HepG2 (cell line): ENCODE measurements around the gene MBNL3. TPM values are rescaled to one million over a fixed set of nuclear protein-coding genes. Genes with fewer than 3 reads are reported as not detected.

Source experiments
- ARNT ChIP-seq: fragments of 450-650 bp; IDR thresholded peaks from 2 replicates; pipeline ENCODE4 v1.6.1; 2017
- DMAP1 ChIP-seq: IDR thresholded peaks from 2 replicates; pipeline ENCODE4 v1.6.1; 2016
- HHEX ChIP-seq: IDR thresholded peaks from 2 replicates; pipeline ENCODE4 v1.6.1; 2016; ENCODE audit warnings: control low read depth
- HOXA9 ChIP-seq: sonication (generic); formaldehyde crosslinking; IDR thresholded peaks from 2 replicates; pipeline ENCODE4 v1.8.1; 2022; ENCODE audit warnings: missing genetic modification reagents, mild to moderate bottlenecking, moderate library complexity, borderline replicate concordance
- ISX ChIP-seq: sonication (generic); formaldehyde crosslinking; conservative IDR thresholded peaks from 2 replicates; pipeline ENCODE4 v1.5.0; 2020; ENCODE audit warnings: missing genetic modification reagents
- MAF1 ChIP-seq: sonication (generic); formaldehyde crosslinking; IDR thresholded peaks from 2 replicates; pipeline ENCODE4 v1.5.0; 2020; ENCODE audit warnings: missing genetic modification reagents, borderline replicate concordance
- NCOR1 ChIP-seq: fragments of 200-600 bp; sonication (generic); IDR thresholded peaks from 2 replicates; pipeline ENCODE4 v1.7.0; 2017; ENCODE audit warnings: antibody characterized with exemption, low read length, borderline replicate concordance
- NR1H2 ChIP-seq: sonication (generic); formaldehyde crosslinking; IDR thresholded peaks from 2 replicates; pipeline ENCODE4 v1.8.1; 2022; ENCODE audit warnings: low read depth, missing genetic modification reagents, borderline replicate concordance
- POGZ ChIP-seq: sonication (generic); formaldehyde crosslinking; IDR thresholded peaks from 2 replicates; pipeline ENCODE4 v1.4.0; 2020; ENCODE audit warnings: mild to moderate bottlenecking, missing genetic modification reagents
- RBM39 ChIP-seq: fragments of 200-400 bp; formaldehyde crosslinking; IDR thresholded peaks from one replicate; pipeline ENCODE4 v1.6.1; 2018; ENCODE audit warnings: antibody characterized with exemption, mild to moderate bottlenecking, low read depth, low read length; ENCODE audit not compliant: poor library complexity, severe bottlenecking
- RORA ChIP-seq: sonication (generic); formaldehyde crosslinking; IDR thresholded peaks from 2 replicates; pipeline ENCODE4 v1.5.0; 2020; ENCODE audit warnings: mild to moderate bottlenecking, missing genetic modification reagents, moderate library complexity
- THAP11 ChIP-seq: IDR thresholded peaks from 2 replicates; pipeline ENCODE4 v1.6.1; 2016; ENCODE audit warnings: missing biosample characterization, missing genetic modification reagents
- ZBTB1 ChIP-seq: sonication (generic); formaldehyde crosslinking; IDR thresholded peaks from 2 replicates; pipeline ENCODE4 v1.4.0; 2020; ENCODE audit warnings: missing genetic modification reagents, borderline replicate concordance
- ZNF496 ChIP-seq: sonication (generic); formaldehyde crosslinking; IDR thresholded peaks from 2 replicates; pipeline ENCODE4 v1.8.1; 2023; ENCODE audit warnings: mild to moderate bottlenecking, moderate library complexity, missing genetic modification reagents; ENCODE audit not compliant: insufficient replicate concordance
- ZNF550 ChIP-seq: sonication (generic); formaldehyde crosslinking; IDR thresholded peaks from 2 replicates; pipeline ENCODE4 v1.4.0; 2020; ENCODE audit warnings: mild to moderate bottlenecking, missing genetic modification reagents, borderline replicate concordance
- ZNF782 ChIP-seq: sonication (generic); formaldehyde crosslinking; IDR thresholded peaks from 2 replicates; pipeline ENCODE4 v1.4.0; 2020; ENCODE audit warnings: missing genetic modification reagents, mild to moderate bottlenecking, borderline replicate concordance
- ZSCAN29 ChIP-seq: sonication (generic); formaldehyde crosslinking; conservative IDR thresholded peaks from 2 replicates; pipeline ENCODE4 v1.4.0; 2020; ENCODE audit warnings: mild to moderate bottlenecking, missing genetic modification reagents
- ZSCAN30 ChIP-seq: sonication (generic); formaldehyde crosslinking; IDR thresholded peaks from 2 replicates; pipeline ENCODE4 v1.5.0; 2020; ENCODE audit warnings: mild to moderate bottlenecking, missing genetic modification reagents
- polyA plus RNA-seq, 8 experiments: library from polyadenylated mRNA; depleted of rRNA in 3 of 8; stranded (reverse) in 7 of 8; unstranded in 1 of 8; fragments of >200 nt; fragmentation: Illumina TruSeq in 4 of 8; extraction: Trizol in 4 of 8; gene quantifications; 2 replicates each; pipeline versions ENCODE4 v1.2.1 to v1.2.3, GENCODE V29; 2011 to 2016; ENCODE audit warnings: low read depth in 4 of 8, missing spikeins in 1 of 8, mixed read lengths in 1 of 8; ENCODE audit not compliant: insufficient read depth in 1 of 8
- total RNA-seq, 5 experiments: library from RNA; depleted of rRNA; stranded (reverse); fragments of >200 nt; fragmentation: Illumina TruSeq; extraction: Trizol; gene quantifications; 2 replicates each; pipeline ENCODE4 v1.2.3, GENCODE V29; 2016; ENCODE audit warnings: low read depth in 1 of 5
- TF ChIP-seq, protein P1 (sequence below): sonication (generic); formaldehyde crosslinking; IDR thresholded peaks from 2 replicates; pipeline ENCODE4 v1.4.0; 2020; ENCODE audit warnings: mild to moderate bottlenecking, low read depth, missing genetic modification reagents
- TF ChIP-seq, protein P2 (sequence below): sonication (generic); formaldehyde crosslinking; IDR thresholded peaks from 2 replicates; pipeline ENCODE4 v1.5.0; 2020; ENCODE audit warnings: mild to moderate bottlenecking, low read depth, missing genetic modification reagents, borderline replicate concordance
- TF ChIP-seq, protein P3 (sequence below): sonication (generic); formaldehyde crosslinking; IDR thresholded peaks from 2 replicates; pipeline ENCODE4 v1.5.0; 2020; ENCODE audit warnings: missing genetic modification reagents
- TF ChIP-seq, protein P4 (sequence below): sonication (generic); formaldehyde crosslinking; IDR thresholded peaks from 2 replicates; pipeline ENCODE4 v1.5.1; 2020; ENCODE audit warnings: missing genetic modification reagents, mild to moderate bottlenecking, borderline replicate concordance
- TF ChIP-seq, protein P5 (sequence below): sonication (generic); formaldehyde crosslinking; IDR thresholded peaks from 2 replicates; pipeline ENCODE4 v1.8.0; 2022; ENCODE audit warnings: mild to moderate bottlenecking, missing genetic modification reagents, moderate library complexity
- TF ChIP-seq, protein P6 (sequence below): sonication (generic); formaldehyde crosslinking; IDR thresholded peaks from 2 replicates; pipeline ENCODE4 v1.8.1; 2023; ENCODE audit warnings: missing genetic modification reagents, inconsistent platforms, borderline replicate concordance

The MBNL3 gene
- total and polyA plus RNA-seq, 2 of the 13 experiments (the other 11 are each of a cell fraction or from before 2014, with no cell fraction given), result 155 to 257 TPM

DNA sequence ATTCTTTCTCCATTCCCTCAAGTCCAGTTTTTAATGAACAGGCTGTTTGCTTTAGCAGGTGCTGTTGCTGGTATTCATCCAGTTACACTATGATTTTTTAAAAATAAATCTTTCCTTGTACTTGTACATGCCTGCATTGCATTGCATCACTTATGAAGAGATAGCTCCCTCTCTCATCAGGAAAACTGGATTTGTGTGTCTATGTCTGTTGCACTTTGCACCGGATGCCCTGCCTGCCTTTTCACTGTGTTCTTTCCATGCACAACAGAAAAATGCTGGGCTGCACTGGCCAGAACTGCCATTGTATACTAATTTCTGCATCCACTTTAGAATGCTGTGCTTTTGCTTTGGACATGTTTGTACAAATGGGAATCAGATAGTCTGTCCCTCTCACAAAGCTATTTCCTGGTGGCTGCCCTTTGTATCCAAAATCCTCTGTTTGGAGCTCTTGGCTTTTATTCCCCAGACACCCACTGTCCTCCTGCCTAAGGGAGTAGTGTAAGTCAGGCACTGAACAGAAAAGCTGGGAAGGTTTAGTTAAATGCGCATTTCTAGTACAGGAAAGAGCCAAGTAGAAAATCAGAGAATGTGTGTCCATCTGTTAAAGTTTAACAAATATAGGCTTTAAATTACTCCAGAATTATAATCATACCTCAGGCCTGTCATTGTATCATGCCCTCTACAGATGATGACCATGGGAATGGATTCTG is 119.1 kb downstream of the MBNL3 start (continued):
- no peak for TF ChIP-seq HOXA9 (CRISPR knock-in tag)
- TF ChIP-seq, protein P1, sequence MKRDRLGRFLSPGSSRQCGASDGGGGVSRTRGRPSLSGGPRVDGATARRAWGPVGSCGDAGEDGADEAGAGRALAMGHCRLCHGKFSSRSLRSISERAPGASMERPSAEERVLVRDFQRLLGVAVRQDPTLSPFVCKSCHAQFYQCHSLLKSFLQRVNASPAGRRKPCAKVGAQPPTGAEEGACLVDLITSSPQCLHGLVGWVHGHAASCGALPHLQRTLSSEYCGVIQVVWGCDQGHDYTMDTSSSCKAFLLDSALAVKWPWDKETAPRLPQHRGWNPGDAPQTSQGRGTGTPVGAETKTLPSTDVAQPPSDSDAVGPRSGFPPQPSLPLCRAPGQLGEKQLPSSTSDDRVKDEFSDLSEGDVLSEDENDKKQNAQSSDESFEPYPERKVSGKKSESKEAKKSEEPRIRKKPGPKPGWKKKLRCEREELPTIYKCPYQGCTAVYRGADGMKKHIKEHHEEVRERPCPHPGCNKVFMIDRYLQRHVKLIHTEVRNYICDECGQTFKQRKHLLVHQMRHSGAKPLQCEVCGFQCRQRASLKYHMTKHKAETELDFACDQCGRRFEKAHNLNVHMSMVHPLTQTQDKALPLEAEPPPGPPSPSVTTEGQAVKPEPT (CRISPR knock-in tag), result no peak
- no peak for TF ChIP-seq ISX (CRISPR knock-in tag)
- TF ChIP-seq RBM39, result no peak
- no peak for TF ChIP-seq ZSCAN29 (CRISPR knock-in tag)
- no peak for TF ChIP-seq DMAP1 (CRISPR knock-in tag)
- TF ChIP-seq, protein P2, sequence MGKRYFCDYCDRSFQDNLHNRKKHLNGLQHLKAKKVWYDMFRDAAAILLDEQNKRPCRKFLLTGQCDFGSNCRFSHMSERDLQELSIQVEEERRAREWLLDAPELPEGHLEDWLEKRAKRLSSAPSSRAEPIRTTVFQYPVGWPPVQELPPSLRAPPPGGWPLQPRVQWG, result no peak
- TF ChIP-seq RORA (CRISPR knock-in tag), result no peak
- TF ChIP-seq, protein P3, sequence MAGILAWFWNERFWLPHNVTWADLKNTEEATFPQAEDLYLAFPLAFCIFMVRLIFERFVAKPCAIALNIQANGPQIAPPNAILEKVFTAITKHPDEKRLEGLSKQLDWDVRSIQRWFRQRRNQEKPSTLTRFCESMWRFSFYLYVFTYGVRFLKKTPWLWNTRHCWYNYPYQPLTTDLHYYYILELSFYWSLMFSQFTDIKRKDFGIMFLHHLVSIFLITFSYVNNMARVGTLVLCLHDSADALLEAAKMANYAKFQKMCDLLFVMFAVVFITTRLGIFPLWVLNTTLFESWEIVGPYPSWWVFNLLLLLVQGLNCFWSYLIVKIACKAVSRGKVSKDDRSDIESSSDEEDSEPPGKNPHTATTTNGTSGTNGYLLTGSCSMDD, result no peak
- TF ChIP-seq NR1H2 (CRISPR knock-in tag), result no peak
- peak; percentile 70 for TF ChIP-seq POGZ
- no peak for TF ChIP-seq ARNT
- no peak for TF ChIP-seq ZSCAN30
- TF ChIP-seq NCOR1, result peak; percentile 49; the same call in 1 of the 2 replicates
- no peak for TF ChIP-seq ZNF496
- no peak for TF ChIP-seq MAF1 (CRISPR knock-in tag)
- TF ChIP-seq, protein P4, sequence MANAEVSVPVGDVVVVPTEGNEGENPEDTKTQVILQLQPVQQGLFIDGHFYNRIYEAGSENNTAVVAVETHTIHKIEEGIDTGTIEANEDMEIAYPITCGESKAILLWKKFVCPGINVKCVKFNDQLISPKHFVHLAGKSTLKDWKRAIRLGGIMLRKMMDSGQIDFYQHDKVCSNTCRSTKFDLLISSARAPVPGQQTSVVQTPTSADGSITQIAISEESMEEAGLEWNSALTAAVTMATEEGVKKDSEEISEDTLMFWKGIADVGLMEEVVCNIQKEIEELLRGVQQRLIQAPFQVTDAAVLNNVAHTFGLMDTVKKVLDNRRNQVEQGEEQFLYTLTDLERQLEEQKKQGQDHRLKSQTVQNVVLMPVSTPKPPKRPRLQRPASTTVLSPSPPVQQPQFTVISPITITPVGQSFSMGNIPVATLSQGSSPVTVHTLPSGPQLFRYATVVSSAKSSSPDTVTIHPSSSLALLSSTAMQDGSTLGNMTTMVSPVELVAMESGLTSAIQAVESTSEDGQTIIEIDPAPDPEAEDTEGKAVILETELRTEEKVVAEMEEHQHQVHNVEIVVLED (CRISPR knock-in tag), result no peak
- TF ChIP-seq, protein P5, sequence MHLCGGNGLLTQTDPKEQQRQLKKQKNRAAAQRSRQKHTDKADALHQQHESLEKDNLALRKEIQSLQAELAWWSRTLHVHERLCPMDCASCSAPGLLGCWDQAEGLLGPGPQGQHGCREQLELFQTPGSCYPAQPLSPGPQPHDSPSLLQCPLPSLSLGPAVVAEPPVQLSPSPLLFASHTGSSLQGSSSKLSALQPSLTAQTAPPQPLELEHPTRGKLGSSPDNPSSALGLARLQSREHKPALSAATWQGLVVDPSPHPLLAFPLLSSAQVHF (CRISPR knock-in tag), result no peak
- no peak for TF ChIP-seq ZBTB1 (CRISPR knock-in tag)
- peak; percentile 57; the same call in 1 of the 2 replicates for TF ChIP-seq THAP11
- TF ChIP-seq, protein P6, sequence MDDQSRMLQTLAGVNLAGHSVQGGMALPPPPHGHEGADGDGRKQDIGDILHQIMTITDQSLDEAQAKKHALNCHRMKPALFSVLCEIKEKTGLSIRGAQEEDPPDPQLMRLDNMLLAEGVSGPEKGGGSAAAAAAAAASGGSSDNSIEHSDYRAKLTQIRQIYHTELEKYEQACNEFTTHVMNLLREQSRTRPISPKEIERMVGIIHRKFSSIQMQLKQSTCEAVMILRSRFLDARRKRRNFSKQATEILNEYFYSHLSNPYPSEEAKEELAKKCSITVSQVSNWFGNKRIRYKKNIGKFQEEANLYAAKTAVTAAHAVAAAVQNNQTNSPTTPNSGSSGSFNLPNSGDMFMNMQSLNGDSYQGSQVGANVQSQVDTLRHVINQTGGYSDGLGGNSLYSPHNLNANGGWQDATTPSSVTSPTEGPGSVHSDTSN (CRISPR knock-in tag), result no peak
- TF ChIP-seq ZNF782 (CRISPR knock-in tag), result no peak
- no peak for TF ChIP-seq HHEX (CRISPR knock-in tag)
- no peak for TF ChIP-seq ZNF550 (CRISPR knock-in tag)
